A673 (cell line): ENCODE measurements around the gene EEF1B2.

Experiments
- EZH2 ChIP-seq: fragments of 200-600 bp; sonication (generic); IDR thresholded peaks from 2 replicates; pipeline ENCODE4 v1.6.1; 2017; ENCODE audit warnings: borderline replicate concordance, low read depth, mild to moderate bottlenecking, mixed read lengths, antibody characterized with exemption, low read length; ENCODE audit not compliant: poor library complexity, severe bottlenecking
- TF ChIP-seq, protein P1 (sequence below): fragments of 300-800, 200-600 bp; sonication (generic); conservative IDR thresholded peaks from 2 replicates; pipeline ENCODE4 v1.5.1; 2017; ENCODE audit warnings: low read depth, mild to moderate bottlenecking, antibody characterized with exemption, low read length, moderate library complexity, mixed read lengths

DNA sequence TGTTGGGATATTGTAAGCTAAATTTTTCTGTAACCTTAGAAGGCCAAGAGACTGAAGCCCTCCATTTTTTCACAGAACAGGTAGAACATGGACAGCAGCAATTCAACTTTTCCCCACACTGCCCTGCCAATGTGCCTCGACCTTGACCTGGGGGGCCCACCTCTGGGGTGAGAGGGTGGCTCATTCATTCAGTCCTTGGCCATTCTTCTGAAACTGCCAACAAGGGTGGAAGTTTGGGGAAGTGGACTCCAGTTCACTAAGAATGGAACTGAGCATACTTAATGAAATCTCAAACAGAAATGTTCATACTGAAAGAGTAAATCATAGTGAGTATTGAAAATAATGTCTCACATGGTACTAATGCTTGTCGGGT, 1.1 kb downstream of the EEF1B2 start:
- TF ChIP-seq, protein P1, sequence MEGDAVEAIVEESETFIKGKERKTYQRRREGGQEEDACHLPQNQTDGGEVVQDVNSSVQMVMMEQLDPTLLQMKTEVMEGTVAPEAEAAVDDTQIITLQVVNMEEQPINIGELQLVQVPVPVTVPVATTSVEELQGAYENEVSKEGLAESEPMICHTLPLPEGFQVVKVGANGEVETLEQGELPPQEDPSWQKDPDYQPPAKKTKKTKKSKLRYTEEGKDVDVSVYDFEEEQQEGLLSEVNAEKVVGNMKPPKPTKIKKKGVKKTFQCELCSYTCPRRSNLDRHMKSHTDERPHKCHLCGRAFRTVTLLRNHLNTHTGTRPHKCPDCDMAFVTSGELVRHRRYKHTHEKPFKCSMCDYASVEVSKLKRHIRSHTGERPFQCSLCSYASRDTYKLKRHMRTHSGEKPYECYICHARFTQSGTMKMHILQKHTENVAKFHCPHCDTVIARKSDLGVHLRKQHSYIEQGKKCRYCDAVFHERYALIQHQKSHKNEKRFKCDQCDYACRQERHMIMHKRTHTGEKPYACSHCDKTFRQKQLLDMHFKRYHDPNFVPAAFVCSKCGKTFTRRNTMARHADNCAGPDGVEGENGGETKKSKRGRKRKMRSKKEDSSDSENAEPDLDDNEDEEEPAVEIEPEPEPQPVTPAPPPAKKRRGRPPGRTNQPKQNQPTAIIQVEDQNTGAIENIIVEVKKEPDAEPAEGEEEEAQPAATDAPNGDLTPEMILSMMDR: no peak
- no peak for TF ChIP-seq EZH2
